ENCODE data around the gene SLC28A1.
"Not testable (repeated sequence)": the region's sequence is repeated elsewhere in the genome, so short reads cannot be mapped to it uniquely, and the experiment has no call there.

The SLC28A1 gene

GRCh38 chr15:84980196-84981053 is 96.0 kb downstream of the SLC28A1 start:
- peak; percentile 88 to 91 (median 90) for DNase-seq

DNA sequence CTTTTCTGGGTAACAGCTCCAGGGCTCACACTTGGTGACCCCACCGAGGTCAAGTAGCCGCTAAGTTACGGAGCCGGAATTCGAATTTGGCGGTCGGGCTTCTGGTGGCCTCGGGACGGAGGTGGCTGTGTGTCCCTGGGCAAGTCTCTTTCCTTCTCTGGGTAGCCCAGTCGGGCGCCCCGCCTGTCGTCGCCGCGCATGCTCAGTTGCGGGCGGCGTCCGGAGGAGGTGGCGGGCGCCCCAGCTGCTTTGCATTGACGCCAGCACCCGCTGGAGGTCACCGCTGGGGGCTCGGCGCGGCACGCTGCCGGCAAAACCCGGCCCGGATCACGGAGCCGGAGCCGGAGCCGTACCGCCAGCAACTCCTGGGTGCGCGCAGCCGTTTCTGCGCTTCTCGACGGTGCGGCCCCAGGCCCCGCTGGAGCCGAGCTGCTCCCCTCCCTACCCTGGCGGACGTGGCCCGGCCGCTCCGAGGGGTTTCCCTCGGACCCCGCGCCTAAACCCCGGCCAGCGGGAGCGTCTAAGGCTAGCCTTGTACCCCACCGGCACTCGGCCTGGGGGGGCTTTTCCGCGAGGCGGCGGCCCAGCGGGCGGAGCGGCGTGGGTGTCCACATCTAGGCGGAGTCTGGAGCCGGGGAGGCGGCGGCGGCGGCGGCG is 96.7 kb downstream of the SLC28A1 start:
- DNase-seq: peak; percentile 91 to 96 (median 92)

DNA sequence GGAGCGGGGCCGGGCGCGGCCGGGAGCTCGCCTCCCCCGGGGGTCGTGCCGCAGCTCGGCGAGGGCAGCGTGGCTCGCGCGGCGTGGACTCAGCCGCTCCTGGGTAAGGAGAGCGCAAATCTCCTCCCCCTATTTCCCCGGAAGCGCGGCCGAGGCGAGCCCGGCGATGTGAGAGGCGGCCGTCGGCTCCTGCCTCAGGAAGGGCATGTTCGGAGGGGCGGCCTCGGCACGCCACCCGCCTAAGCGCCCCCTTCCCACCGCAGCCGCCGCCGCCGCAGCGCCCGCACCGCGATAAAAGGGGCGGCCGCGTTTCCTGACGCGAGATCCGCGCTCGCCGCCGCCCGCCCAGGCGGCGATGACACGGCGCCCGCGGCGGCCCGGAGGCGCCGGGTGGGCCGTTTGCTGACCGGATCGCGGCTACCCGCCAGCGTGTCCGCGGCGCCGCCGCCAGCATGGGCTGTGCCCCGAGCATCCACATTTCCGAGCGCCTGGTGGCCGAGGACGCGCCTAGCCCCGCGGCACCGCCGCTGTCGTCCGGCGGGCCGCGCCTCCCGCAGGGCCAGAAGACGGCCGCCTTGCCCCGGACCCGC is 97.3 kb downstream of the SLC28A1 start, which contains the start of gene PDE8A:
Gene PDE8A, plus strand, starts transcription at position 146 of the 590 bp plus-strand sequence. Its CDS starts 307 bp downstream, at position 453.
- peak in 2 of 4 experiments; percentile 22 to 52 for DNase-seq

DNA sequence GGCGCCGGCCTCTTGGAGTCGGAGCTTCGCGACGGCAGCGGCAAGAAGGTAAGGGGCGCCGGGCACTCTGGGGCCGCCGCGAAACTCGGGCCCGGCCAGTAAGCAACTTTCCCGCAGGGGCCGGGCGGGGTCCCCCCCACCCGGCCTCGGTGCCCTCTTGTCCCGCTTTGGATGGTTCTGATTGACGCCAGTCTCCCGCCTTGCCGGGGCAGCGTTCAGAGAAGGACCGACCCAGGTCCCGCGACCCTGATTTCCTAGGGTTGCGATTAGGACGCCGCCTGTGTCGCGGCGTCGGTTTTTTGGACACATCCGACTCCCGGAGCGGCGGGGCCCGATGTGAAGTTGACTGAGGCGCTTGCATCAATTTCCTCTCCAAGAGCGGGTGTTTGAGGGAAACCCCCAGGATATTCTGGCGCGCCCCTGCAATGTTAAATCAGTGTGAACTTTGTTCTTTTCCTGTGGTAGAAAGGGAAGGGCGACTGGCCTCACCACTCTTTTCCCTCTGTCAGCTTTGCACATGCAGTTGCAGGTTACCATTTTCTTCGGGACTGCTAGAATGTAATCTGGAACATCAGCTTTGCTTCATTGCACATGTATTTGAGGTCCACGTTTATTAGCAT is 97.9 kb downstream of the SLC28A1 start:
- DNase-seq: peak; percentile 11 to 36 (median 22)

- no peak for DNase-seq
Observed at GRCh38 chr15:84983294-84983693, 98.8 kb downstream of the SLC28A1 start.

DNA sequence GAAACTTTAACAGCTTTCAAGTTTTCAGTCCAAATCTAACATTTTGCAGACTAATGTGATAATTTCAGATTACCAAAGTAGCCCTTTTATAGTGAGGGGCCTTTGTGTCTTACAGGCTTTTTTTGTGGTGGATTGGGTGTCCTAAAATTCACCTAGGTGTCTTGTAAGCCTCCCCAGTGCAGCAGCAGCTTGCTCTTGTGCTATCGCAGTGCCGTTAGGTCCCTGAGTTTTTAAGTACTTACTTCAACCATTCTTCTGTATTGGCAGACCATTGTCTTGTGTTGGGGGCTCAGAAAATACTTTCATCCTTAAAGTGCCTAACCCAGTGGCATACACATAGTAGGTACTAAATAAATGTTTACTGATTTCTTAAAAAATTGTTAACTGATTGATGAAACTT is 99.2 kb downstream of the SLC28A1 start:
- no peak for DNase-seq

DNA sequence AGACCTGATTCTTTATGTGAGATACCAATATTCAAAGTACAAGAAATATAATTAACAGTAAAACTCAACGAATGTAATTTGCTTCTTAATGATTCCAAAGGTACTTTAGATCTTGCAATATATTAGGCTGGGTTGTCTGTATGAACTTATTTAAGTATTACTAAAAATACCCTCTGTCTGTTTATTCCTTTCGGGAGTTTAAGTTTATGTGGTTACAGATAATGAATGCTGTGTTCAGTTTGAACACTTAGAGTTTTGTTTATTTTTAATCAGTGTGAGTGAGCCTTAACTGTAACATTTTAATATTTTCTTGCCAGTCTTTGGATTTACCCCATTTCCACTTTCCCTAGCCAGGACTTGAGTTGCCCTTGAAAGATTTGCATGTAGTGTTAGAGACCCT is 100.7 kb downstream of the SLC28A1 start:
- DNase-seq: no peak

DNA sequence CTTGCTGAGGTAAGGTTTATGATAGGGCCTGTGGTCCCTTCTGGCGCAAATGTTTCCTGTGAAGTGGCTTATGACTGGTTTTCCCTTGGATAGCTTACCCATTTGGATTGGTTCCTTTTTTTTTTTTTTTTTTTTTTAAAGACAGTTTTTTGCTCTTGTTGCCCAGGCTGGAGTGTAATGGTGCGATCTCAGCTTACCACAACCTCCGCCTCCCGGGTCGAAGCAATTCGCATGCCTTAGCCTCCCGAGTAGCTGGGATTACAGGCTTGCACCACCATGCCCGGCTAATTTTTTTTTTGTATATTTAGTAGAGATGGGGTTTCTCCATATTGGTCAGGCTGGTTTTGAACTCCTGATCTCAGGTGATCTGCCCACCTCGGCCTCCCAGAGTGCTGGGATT is 102.9 kb downstream of the SLC28A1 start:
- DNase-seq: not testable (repeated sequence)

DNA sequence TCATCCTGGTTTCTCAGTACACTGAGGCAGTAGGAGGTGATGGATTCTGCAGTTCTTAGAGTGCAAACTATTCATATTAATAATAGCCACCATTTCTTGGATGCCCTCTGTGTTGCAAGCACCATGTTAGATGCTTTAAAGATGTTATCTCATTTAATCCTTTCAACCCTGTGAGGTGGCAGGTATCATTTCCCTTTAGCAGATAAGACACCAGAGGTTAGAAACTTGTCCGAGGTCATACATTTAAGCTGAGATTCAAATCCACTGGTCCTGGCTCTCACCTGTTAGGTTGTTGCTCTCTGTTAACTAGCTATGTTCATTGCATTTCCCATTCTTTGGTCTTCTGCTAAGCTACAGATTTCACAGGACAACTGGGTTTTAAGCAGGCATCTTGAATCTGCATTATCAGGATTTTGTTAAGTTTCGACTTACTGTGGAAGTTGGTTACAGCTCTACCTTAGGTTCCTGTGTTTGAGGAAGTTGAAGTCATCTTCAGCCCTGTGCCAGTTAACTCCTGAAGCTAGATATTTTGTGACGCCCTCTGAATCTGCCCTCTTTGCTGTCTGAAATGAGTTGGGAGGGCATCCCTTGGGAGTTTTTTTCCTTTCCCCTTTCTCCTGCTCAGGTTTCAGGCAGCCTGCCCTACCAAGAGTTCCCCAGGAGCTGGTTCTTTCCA is 103.6 kb downstream of the SLC28A1 start:
- no peak for DNase-seq

DNA sequence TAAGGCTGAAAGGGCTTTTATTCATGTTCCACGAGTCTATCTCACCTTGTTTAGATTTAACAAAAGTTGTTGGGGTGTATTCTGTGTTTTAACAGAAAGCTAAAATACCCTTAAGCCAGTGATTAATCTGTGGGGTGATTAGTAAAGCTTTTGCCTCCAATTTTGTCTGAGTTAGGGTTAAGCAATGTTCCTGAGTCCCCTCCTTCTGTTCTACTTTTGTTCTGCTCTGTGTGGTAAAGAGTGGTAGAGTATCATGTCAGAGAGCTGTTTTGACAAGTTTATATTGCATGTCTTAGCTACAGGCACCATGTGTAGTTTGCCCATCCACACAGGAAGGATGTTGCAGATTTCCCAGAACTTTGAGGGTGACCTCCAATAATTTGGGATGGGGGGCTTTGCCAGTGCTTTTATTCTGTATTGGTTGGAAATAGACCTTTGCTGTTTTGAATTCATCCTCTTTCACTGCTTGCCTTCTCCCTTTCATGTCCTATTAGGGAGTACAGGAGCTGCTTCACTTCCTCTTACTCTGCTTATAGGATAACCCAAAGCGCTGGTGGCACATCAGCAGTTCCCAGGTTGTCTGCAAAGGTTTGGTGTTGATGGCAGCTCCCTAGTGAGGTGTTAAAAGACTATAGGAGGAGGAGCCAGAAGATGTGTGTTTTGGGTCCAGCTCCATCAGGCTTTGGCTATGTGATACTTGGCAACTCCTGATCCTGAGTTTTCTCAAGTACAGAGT is 104.6 kb downstream of the SLC28A1 start:
- DNase-seq: no peak

DNA sequence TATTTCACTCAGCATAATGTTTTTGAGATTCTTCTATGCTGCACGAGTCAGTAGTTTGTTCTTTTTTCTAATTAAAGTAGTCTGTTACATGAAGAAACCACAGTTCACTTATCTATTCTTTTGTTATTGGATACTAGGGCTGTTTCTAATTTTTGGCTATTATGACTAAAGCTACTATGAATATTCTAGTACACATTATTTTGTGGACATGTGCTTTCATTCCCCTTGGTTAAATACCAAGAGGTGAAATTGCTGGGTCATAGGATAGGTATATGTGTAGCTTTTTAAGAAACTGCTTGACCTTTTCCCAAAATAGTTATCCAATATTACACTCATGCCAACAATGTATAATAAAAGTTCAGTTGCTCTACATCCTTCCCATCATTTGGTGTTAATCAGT is 106.0 kb downstream of the SLC28A1 start:
- no peak for DNase-seq

DNA sequence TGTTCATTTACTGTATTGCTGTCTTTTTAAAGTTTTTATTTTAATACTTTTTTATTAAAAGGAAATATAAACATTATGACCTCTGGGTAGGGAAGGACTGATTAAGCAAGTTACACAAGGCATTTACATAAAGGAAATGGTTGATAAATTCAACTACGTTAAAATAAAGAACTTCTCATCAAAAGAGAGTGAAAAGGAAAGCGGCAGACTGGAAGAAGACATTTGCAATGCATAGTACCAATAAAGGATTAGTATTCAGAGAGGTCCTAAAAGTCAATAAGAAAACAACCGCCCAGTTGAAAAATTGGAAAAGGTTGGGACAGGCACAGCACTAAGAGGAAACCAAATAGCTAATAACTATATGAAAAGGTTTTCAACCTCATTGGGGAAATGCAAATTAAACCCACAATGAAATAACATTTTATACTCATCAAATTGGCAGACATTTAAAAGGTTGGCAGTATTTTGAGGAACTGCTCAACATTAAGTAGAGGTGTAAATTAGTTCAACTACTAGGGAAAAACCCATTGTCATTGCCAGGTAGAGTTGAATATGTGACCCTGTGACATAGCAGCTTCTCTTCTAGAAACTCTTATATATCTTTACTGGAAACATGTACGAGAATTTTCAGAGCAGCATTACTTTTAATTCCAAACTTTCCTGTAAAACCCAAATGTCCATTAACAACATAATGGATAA is 106.7 kb downstream of the SLC28A1 start:
- DNase-seq: no peak

GRCh38 chr15:84992157-84992944 is 107.9 kb downstream of the SLC28A1 start:
- no peak for DNase-seq

Data from activated naive CD4-positive, alpha-beta T cell (primary cell).